HCT116 (cell line): Measurements from ENCODE around the gene TUBB4B. TPM values are rescaled to one million over a fixed set of nuclear protein-coding genes. Genes with fewer than 3 reads are reported as not detected.

Experiments
- ATAC-seq: fragments of 200-7000 bp; cut with Tn5 transposase; 2 replicates; pipeline ENCODE4 v1.9.1; 2020; ENCODE audit warnings: mild to moderate bottlenecking, moderate library complexity
- BruUV-seq: library from RNA; stranded (reverse); fragments of 400-500 nt; replicated peaks from 2 replicates; lab custom pipeline; 2021; lab: Mats Ljungman, UMichigan
- CTCF ChIA-PET: fragments of 300-600 bp; sonication (Branson Sonifier 250); formaldehyde crosslinking; loops from one replicate; lab custom pipeline; 2021; ENCODE audit warnings: antibody characterized with exemption; lab: Charles Lee
- POLR2A ChIA-PET: fragments of 300-600, 350-600 bp; sonication (Branson Sonifier 250); formaldehyde crosslinking; loops from one replicate; lab custom pipeline; 2021; ENCODE audit warnings: antibody characterized with exemption; lab: Charles Lee
- RAD21 ChIA-PET, 2 experiments: fragments of 300-600 bp; sonication (Branson Sonifier 250); formaldehyde crosslinking; loops; one replicate each; lab custom pipeline; 2023; ENCODE audit warnings: low total read pairs in 2 of 2; ENCODE audit not compliant: uncharacterized antibody in 2 of 2, unreplicated experiment in 2 of 2, low non-redundant PET in 1 of 2; lab: Charles Lee
- DNase-seq: peaks from one replicate; pipeline ENCODE4 v3.0.0-alpha.2; 2010; ENCODE audit warnings: low read depth, low spot score
- H2AFZ ChIP-seq: fragments of 200-600 bp; shearing (Covaris generic), sonication (generic); 2 replicates; pipeline ENCODE4 v1.6.1; 2017; ENCODE audit warnings: low read depth, mixed run types, mixed read lengths, antibody characterized with exemption, low read length; ENCODE audit not compliant: poor library complexity, severe bottlenecking
- H3K27ac ChIP-seq: 2 replicates; pipeline ENCODE4 v1.5.1; 2012; ENCODE audit warnings: low read depth, low read length
- H3K27me3 ChIP-seq: fragments of 200-600 bp; sonication (generic); 2 replicates; pipeline ENCODE4 v1.6.1; 2016; ENCODE audit warnings: mixed run types, low read length, mixed read lengths; ENCODE audit not compliant: insufficient read depth
- H3K36me3 ChIP-seq, 2 experiments: fragments of 200-500 bp in 1 of 2; fragments of 200-600 bp in 1 of 2; sonication (Bioruptor generic) in 1 of 2; sonication (generic) in 1 of 2; 2 replicates each; pipeline versions ENCODE4 v1.5.1 to v1.6.1; 2014 to 2016; ENCODE audit warnings: low read length in 2 of 2, inconsistent platforms in 1 of 2, mixed read lengths in 1 of 2, mixed run types in 1 of 2; ENCODE audit not compliant: insufficient read depth in 2 of 2, control insufficient read depth in 1 of 2
- H3K4me1 ChIP-seq, 2 experiments: fragments of 200-600 bp in 1 of 2; sonication (generic) in 1 of 2; 2 replicates each; pipeline versions ENCODE4 v1.5.1 to v1.6.1; 2012 to 2017; ENCODE audit warnings: low read length in 2 of 2, inconsistent platforms in 1 of 2, mild to moderate bottlenecking in 1 of 2, mixed read lengths in 1 of 2, mixed run types in 1 of 2, moderate library complexity in 1 of 2; ENCODE audit not compliant: insufficient read depth in 2 of 2, control insufficient read depth in 1 of 2
- H3K4me2 ChIP-seq: fragments of 200-600 bp; sonication (generic); 2 replicates; pipeline ENCODE4 v1.6.1; 2017; ENCODE audit warnings: mixed run types, low read length, mixed read lengths
- H3K4me3 ChIP-seq, 2 experiments: fragments of 200-600 bp in 1 of 2; sonication (generic) in 1 of 2; replicated peaks in 1 of 2; 2 replicates each; pipeline ENCODE4 v1.5.1; 2011 to 2016; ENCODE audit warnings: low read length in 2 of 2, control low read depth in 1 of 2, low read depth in 1 of 2, mild to moderate bottlenecking in 1 of 2, mixed read lengths in 1 of 2, mixed run types in 1 of 2
- H3K79me2 ChIP-seq: fragments of 200-600 bp; sonication (generic); 2 replicates; pipeline ENCODE4 v1.6.1; 2017; ENCODE audit warnings: mild to moderate bottlenecking, mixed run types, low read length, moderate library complexity, mixed read lengths; ENCODE audit not compliant: insufficient read depth
- H3K9ac ChIP-seq: fragments of 200-600 bp; sonication (generic); 2 replicates; pipeline ENCODE4 v1.6.1; 2016; ENCODE audit warnings: low read length, mixed read lengths
- H3K9me2 ChIP-seq: fragments of 200-600 bp; sonication (generic), shearing (Covaris generic); 2 replicates; pipeline ENCODE4 v1.6.1; 2017; ENCODE audit warnings: mixed run types, mild to moderate bottlenecking, moderate library complexity; ENCODE audit not compliant: insufficient read depth
- H3K9me3 ChIP-seq, 2 experiments: fragments of 200-500 bp in 1 of 2; fragments of 200-600 bp in 1 of 2; sonication (Bioruptor generic) in 1 of 2; sonication (generic) in 1 of 2; 2 replicates each; pipeline ENCODE4 v1.6.1; 2014 to 2017; ENCODE audit warnings: low read length in 2 of 2, mixed read lengths in 2 of 2, inconsistent platforms in 1 of 2, low read depth in 1 of 2, mild to moderate bottlenecking in 1 of 2, mixed run types in 1 of 2, moderate library complexity in 1 of 2; ENCODE audit not compliant: control insufficient read depth in 1 of 2, insufficient read depth in 1 of 2
- H4K20me1 ChIP-seq: fragments of 200-600 bp; sonication (generic), shearing (Covaris generic); 2 replicates; pipeline ENCODE4 v1.6.1; 2017; ENCODE audit warnings: mixed run types, mild to moderate bottlenecking, moderate library complexity; ENCODE audit not compliant: insufficient read depth
- CEBPB ChIP-seq: IDR thresholded peaks from 2 replicates; pipeline ENCODE4 v1.6.1; 2012; ENCODE audit warnings: low read depth
- CTCF ChIP-seq, 3 experiments: fragments of 200-600 bp in 1 of 3; sonication (generic) in 1 of 3; IDR thresholded peaks in 2 of 3; conservative IDR thresholded peaks in 1 of 3; 2 replicates each; pipeline ENCODE4 v1.5.1; 2012 to 2017; ENCODE audit warnings: low read depth in 2 of 3, low read length in 2 of 3, antibody characterized with exemption in 1 of 3, borderline replicate concordance in 1 of 3, control low read depth in 1 of 3, mild to moderate bottlenecking in 1 of 3, mixed read lengths in 1 of 3, mixed run types in 1 of 3, moderate library complexity in 1 of 3; ENCODE audit not compliant: insufficient read depth in 1 of 3
- EZH2 ChIP-seq: fragments of 200-600 bp; sonication (generic); IDR thresholded peaks from 2 replicates; pipeline ENCODE4 v1.6.1; 2017; ENCODE audit warnings: antibody characterized with exemption, mixed run types
- EZH2phosphoT487 ChIP-seq: fragments of 200-600 bp; IDR thresholded peaks from 2 replicates; pipeline ENCODE4 v1.6.1; 2018; ENCODE audit warnings: antibody characterized with exemption, borderline replicate concordance
- FOSL1 ChIP-seq: IDR thresholded peaks from 2 replicates; pipeline ENCODE4 v1.6.1; 2012; ENCODE audit warnings: low read depth
- JUND ChIP-seq: IDR thresholded peaks from 2 replicates; pipeline ENCODE4 v1.6.1; 2012
- POLR2A ChIP-seq: IDR thresholded peaks from 2 replicates; pipeline ENCODE4 v1.7.0; 2011; ENCODE audit warnings: borderline replicate concordance; ENCODE audit not compliant: insufficient read depth, insufficient read length; ENCODE audit errors: extremely low read depth
- POLR2AphosphoS5 ChIP-seq: IDR thresholded peaks from 2 replicates; pipeline ENCODE4 v1.6.1; 2011; ENCODE audit warnings: mild to moderate bottlenecking, low read depth, low read length, moderate library complexity
- SP1 ChIP-seq: IDR thresholded peaks from 2 replicates; pipeline ENCODE4 v1.6.1; 2012; ENCODE audit warnings: low read depth
- SRF ChIP-seq: IDR thresholded peaks from 2 replicates; pipeline ENCODE4 v1.6.1; 2012; ENCODE audit warnings: low read depth
- TCF7L2 ChIP-seq: IDR thresholded peaks from 2 replicates; pipeline ENCODE4 v1.7.0; 2011; ENCODE audit warnings: borderline replicate concordance, inconsistent platforms; ENCODE audit not compliant: insufficient read depth, insufficient read length; ENCODE audit errors: extremely low read depth
- ZBTB33 ChIP-seq: IDR thresholded peaks from 2 replicates; pipeline ENCODE4 v1.6.1; 2011; ENCODE audit warnings: mild to moderate bottlenecking, low read length, moderate library complexity; ENCODE audit not compliant: insufficient replicate concordance; ENCODE audit errors: extremely low read depth
- ZFX ChIP-seq: fragments of 450-650 bp; IDR thresholded peaks from 2 replicates; pipeline ENCODE4 v1.6.1; 2017
- ZNF274 ChIP-seq: fragments of 200-500 bp; sonication (Bioruptor generic); IDR thresholded peaks from 2 replicates; pipeline ENCODE4 v1.6.1; 2014; ENCODE audit warnings: mild to moderate bottlenecking, low read depth, low read length, inconsistent platforms
- intact Hi-C: fragments of 100-400 bp; cut with micrococcal nuclease; formaldehyde crosslinking; loops from 2 replicates; pipeline ENCODE4 v1.10.0; 2022
- total RNA-seq: library from RNA; stranded (reverse); gene quantifications from one replicate; pipeline ENCODE4 v1.2.1, GENCODE V29; 2021; ENCODE audit not compliant: unreplicated experiment
- TF ChIP-seq, protein P1 (sequence below): IDR thresholded peaks from 2 replicates; pipeline ENCODE4 v1.6.1; 2012
- TF ChIP-seq, protein P2 (sequence below): IDR thresholded peaks from 2 replicates; pipeline ENCODE4 v1.6.1; 2012; ENCODE audit warnings: low read depth
- TF ChIP-seq, protein P3 (sequence below): IDR thresholded peaks from 2 replicates; pipeline ENCODE4 v1.6.1; 2012

Gene TUBB4B
- total RNA-seq, 1 experiment from 2014 or later: 502 TPM

DNA sequence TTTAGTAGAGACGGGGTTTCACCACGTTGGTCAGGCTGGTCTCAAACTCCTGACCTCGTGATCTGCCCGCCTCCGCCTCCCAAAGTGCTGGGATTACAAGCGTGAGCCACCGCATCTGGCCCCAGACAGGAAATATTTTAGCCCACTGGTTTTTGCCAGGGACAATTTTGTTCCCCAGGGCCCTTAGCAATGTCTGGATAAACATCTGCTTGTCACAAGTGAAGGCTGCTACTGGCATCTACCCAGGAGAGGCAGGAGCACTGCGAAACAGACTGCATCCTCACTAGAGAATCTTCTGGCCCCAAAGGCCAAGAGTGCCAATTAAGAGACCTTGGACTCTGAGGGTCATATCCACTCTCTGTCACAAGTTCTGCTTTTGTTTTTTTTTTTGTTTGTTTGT, 38.1 kb upstream of the TUBB4B start:
- no TSS peak for BruUV-seq
- Histone ChIP-seq H3K9me2 (no peaks in the 10 kb centered on the region), H3K9me3 (no peaks in the 10 kb centered on the region), H4K20me1 (no peaks in the 10 kb centered on the region), H3K9ac (no peak overlapping the region), H3K4me1 (peaks cover 36 to 54% of the 10 kb centered on the region in 2 experiments), H3K27ac (no peak overlapping the region), H3K4me3 (no peak overlapping the region), H3K27me3 (no peaks in the 10 kb centered on the region), H3K36me3 (peaks cover 0 to 6% of the 10 kb centered on the region in 2 experiments; a peak in 2 of 4 replicates), H2AFZ (no peak overlapping the region), H3K79me2 (peaks cover 65% of the 10 kb centered on the region), H3K4me2 (no peak overlapping the region)
- TF ChIP-seq, protein P1, sequence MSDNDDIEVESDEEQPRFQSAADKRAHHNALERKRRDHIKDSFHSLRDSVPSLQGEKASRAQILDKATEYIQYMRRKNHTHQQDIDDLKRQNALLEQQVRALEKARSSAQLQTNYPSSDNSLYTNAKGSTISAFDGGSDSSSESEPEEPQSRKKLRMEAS: no peak
- TF ChIP-seq EZH2phosphoT487 (no peak), EZH2 (no peak), SRF (no peak), CEBPB (no peak), ZFX (no peak), JUND (no peak), POLR2A (no peak), POLR2AphosphoS5 (no peak), CTCF (IDR thresholded peaks at IDR 0.05 in 2 of 3, conservative IDR thresholded peaks at IDR 0.05 in 1 of 3; ENCODE audit: borderline replicate concordance in 1 of 3, insufficient read depth in 1 of 3, low read depth in 2 of 3, low read length in 2 of 3) (no peak), SP1 (no peak), FOSL1 (no peak), ZNF274 (no peak), ZBTB33 (no peak), TCF7L2 (no peak)
- TF ChIP-seq, protein P2, sequence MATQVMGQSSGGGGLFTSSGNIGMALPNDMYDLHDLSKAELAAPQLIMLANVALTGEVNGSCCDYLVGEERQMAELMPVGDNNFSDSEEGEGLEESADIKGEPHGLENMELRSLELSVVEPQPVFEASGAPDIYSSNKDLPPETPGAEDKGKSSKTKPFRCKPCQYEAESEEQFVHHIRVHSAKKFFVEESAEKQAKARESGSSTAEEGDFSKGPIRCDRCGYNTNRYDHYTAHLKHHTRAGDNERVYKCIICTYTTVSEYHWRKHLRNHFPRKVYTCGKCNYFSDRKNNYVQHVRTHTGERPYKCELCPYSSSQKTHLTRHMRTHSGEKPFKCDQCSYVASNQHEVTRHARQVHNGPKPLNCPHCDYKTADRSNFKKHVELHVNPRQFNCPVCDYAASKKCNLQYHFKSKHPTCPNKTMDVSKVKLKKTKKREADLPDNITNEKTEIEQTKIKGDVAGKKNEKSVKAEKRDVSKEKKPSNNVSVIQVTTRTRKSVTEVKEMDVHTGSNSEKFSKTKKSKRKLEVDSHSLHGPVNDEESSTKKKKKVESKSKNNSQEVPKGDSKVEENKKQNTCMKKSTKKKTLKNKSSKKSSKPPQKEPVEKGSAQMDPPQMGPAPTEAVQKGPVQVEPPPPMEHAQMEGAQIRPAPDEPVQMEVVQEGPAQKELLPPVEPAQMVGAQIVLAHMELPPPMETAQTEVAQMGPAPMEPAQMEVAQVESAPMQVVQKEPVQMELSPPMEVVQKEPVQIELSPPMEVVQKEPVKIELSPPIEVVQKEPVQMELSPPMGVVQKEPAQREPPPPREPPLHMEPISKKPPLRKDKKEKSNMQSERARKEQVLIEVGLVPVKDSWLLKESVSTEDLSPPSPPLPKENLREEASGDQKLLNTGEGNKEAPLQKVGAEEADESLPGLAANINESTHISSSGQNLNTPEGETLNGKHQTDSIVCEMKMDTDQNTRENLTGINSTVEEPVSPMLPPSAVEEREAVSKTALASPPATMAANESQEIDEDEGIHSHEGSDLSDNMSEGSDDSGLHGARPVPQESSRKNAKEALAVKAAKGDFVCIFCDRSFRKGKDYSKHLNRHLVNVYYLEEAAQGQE: no peak
- TF ChIP-seq, protein P3, sequence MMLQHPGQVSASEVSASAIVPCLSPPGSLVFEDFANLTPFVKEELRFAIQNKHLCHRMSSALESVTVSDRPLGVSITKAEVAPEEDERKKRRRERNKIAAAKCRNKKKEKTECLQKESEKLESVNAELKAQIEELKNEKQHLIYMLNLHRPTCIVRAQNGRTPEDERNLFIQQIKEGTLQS: no peak
- ChIA-PET POLR2A (interaction anchor here (1.1 kb wide), 1 partner anchor 11 kb away, joined by 4 read pairs; no protein-coding TSS in a partner anchor), RAD21 (no interaction called here), CTCF (no interaction called here)
- intact Hi-C loops: no loop called here
- DNase-seq: no peak
- no peak for ATAC-seq
